ENCODE results near the gene DAD1. TPM values are rescaled to one million over a fixed set of nuclear protein-coding genes. Genes with fewer than 3 reads are reported as not detected.

The DAD1 gene

DNA sequence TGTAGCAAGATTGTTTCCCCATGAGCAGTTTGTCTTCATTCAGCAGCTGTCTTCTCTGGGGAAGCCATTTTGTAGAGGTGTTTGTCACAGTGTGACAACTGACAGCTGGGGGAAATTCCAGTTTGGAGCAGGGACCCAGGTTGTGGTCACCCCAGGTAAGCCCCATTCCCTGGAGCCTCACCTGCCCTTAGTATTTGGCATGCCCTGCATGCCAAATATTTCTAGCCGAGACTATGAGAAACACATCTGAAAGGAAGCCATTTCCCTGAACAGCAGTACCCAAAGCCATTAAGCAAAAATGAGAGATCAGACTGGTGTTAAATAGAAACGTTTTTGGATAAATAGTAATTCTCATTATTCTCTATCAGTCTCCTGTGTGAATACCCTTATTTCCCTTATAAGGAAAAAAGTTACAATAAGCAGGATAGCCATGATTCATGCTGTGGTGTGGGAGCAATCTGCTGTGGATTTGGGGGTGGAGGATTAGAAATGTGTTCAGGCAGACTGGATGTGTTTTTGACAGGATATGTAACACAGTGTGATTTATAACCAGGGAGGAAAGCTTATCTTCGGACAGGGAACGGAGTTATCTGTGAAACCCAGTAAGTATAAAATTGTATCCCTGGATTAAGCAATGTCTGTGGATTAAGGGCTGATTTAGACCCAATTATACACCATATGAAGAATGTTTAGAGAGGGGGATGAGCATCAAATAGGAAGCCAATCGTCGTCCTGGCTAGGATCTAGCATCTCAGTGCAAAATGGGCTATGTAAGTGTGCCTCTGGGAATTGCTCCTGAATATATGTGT is 68.9 kb downstream of the DAD1 start:
- H3K4me1 ChIP-seq (ENCODE audit: control insufficient read depth, insufficient read depth, low read length) = peaks cover 25% of the 10 kb centered on the region
- H3K4me3 ChIP-seq (ENCODE audit: low read length) = peak overlapping the region; percentile 3

DNA sequence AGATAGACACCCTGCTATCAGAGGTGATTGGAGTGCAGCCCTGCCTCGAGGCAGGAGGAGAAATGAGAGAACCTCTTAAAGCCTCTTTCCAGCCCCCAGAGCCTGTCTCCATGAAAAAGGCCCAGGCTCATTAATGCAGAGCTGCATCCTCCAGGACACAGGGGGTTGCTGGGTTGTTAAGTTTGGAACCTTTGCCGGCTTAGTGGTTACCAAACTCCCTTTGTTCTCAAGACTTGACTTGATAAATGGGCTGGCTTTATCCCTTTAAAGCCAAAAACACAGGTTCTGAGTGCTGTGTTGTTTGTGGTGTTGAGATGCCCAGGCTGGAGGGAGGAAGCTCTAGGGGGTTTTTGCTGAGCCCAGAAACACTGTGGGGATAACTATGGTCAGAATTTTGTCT is 71.0 kb downstream of the DAD1 start:
- Histone ChIP-seq H3K4me1 (ENCODE audit: control insufficient read depth, insufficient read depth, low read length) (peaks cover 25% of the 10 kb centered on the region), H3K27me3 (ENCODE audit: control insufficient read depth, insufficient read depth, low read length) (peaks cover 3% of the 10 kb centered on the region), H3K36me3 (ENCODE audit: insufficient read depth, low read length) (no peaks in the 10 kb centered on the region), H3K4me2 (ENCODE audit: low read length) (no peak overlapping the region), H3K9ac (ENCODE audit: low read depth, low read length) (no peak overlapping the region), H3K4me3 (ENCODE audit: low read length) (no peak overlapping the region), H3K9me3 (replicated peaks; ENCODE audit: low read length) (no peaks in the 10 kb centered on the region)

More for the DNA sequence above, 68.9 kb downstream of the DAD1 start:
- Histone ChIP-seq H3K9me3 (replicated peaks; ENCODE audit: low read length) (no peaks in the 10 kb centered on the region), H3K27me3 (ENCODE audit: control insufficient read depth, insufficient read depth, low read length) (peaks cover 3% of the 10 kb centered on the region), H3K9ac (ENCODE audit: low read depth, low read length) (no peak overlapping the region), H3K4me2 (ENCODE audit: low read length) (peak overlapping the region; percentile 4), H3K36me3 (ENCODE audit: insufficient read depth, low read length) (no peaks in the 10 kb centered on the region)

DNA sequence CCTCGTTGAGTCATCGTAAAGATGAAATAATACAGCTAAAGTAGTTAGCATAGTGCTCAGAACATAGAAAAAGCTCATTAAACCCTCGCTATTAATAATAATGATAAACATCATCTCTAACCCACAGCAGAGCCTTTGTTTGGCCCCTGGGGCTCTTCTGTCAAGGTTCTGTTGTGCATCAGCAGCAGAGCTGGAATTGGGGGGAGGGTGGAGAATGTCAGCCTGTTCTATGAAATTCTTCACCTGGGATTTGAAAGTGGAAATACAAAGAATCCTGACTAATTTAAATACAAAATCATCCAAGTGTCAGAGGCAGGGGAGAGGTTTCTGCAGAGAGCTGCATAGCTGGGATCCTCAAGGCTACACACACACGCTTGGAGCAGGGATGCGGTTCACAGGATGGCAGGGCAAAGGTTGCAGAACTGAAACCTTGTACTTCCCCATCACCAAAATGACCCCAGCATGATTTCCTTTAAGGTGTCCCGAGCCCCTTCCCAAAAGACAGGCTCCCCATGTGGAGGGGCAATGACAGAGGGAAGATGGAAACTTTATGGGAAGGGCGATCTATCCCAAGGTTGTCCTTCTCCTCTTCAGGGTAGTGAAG is 71.8 kb downstream of the DAD1 start:
- H3K4me1 ChIP-seq (ENCODE audit: control insufficient read depth, insufficient read depth, low read length) = peaks cover 17% of the 10 kb centered on the region
- no peak overlapping the region for H3K4me2 ChIP-seq (ENCODE audit: low read length)
- no peaks in the 10 kb centered on the region for H3K9me3 ChIP-seq (replicated peaks; ENCODE audit: low read length)
- H3K27me3 ChIP-seq (ENCODE audit: control insufficient read depth, insufficient read depth, low read length) = peaks cover 3% of the 10 kb centered on the region
- H3K4me3 ChIP-seq (ENCODE audit: low read length) = no peak overlapping the region
- H3K9ac ChIP-seq (ENCODE audit: low read depth, low read length) = no peak overlapping the region
- no peaks in the 10 kb centered on the region for H3K36me3 ChIP-seq (ENCODE audit: insufficient read depth, low read length)

DNA sequence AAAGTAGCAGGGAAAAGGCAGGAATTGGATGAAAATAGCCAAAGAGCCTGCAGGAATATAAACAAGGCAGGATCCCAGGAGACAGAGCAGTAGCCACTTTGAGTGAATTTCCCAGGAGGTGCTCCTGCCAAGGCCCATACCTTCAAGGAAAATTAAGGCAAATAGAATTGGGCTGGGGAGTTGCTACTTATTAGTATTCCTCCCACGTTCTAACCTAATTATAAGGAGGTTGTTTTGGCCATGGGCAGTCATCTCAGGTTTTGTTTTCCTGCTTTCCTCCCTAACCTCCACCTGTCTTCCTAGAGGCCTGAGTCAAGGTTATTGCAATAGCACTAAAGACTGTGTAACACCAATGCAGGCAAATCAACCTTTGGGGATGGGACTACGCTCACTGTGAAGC is 73.1 kb downstream of the DAD1 start:
- Histone ChIP-seq H3K36me3 (ENCODE audit: insufficient read depth, low read length) (no peaks in the 10 kb centered on the region), H3K9me3 (replicated peaks; ENCODE audit: low read length) (no peaks in the 10 kb centered on the region), H3K27me3 (ENCODE audit: control insufficient read depth, insufficient read depth, low read length) (peaks cover 3% of the 10 kb centered on the region), H3K4me1 (ENCODE audit: control insufficient read depth, insufficient read depth, low read length) (peaks cover 16% of the 10 kb centered on the region), H3K9ac (ENCODE audit: low read depth, low read length) (no peak overlapping the region), H3K4me2 (ENCODE audit: low read length) (no peak overlapping the region), H3K4me3 (ENCODE audit: low read length) (no peak overlapping the region)

Small RNA genes lying within 50 kb of the gene (small RNA-seq; reads per million reads assigned to genes)
- gene TRAJ1 (not detected), gene TRAJ10 (not detected), gene TRAJ11 (not detected), gene TRAJ12 (not detected), gene TRAJ13 (not detected), gene TRAJ14 (not detected), gene TRAJ16 (not detected), gene TRAJ17 (not detected), gene TRAJ18 (not detected), gene TRAJ19 (not detected), gene TRAJ2 (not detected), gene TRAJ20 (not detected), gene TRAJ21 (not detected), gene TRAJ22 (not detected), gene TRAJ23 (not detected), gene TRAJ24 (not detected), gene TRAJ25 (not detected), gene TRAJ26 (not detected), gene TRAJ27 (not detected), gene TRAJ28 (not detected), gene TRAJ3 (not detected), gene TRAJ4 (not detected), gene TRAJ5 (not detected), gene TRAJ6 (not detected), gene TRAJ7 (not detected), gene TRAJ8 (not detected), gene TRAJ9 (not detected)

Measured in skeletal muscle satellite cell (primary cell).